Measurements from ENCODE around the gene FAM167B.

DNA sequence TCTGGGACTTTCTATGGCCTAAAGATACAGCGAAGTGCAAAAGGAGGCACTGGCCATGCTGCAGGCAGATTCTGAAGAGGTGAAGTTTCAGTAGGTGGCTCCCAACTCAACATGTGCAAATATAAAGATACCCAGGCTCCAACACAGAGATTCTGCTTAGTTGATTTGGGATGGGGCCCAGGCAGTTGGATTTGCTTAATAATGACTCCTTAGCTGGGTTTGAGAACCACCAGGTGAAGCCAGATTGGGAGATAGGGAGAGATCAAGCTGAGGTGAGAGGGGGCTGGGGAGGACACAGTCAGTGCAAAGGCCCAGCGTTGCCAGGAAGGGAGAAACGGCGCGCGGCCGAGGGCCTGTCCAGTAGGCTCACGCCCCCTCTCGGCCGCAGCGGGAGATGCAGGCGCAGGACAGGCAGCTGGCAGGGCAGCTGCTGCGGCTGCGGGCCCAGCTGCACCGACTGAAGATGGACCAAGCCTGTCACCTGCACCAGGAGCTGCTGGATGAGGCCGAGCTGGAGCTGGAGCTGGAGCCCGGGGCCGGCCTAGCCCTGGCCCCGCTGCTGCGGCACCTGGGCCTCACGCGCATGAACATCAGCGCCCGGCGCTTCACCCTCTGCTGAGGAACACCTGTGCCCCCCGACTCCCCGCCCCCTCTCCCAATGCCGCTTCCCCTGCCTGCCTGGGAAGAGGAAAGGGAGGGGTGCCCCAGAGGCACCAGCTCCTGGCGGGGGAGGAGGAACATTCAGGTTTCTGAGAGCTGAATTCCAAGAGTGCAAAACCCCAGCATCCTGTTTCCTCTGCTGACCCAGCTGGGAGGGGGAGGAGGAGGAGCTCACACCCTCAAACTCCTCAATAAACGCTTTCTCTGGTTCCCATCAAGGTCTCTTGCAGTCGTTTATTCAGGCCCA, 1.2 kb downstream of the FAM167B start:
- TF ChIP-seq, protein P1, sequence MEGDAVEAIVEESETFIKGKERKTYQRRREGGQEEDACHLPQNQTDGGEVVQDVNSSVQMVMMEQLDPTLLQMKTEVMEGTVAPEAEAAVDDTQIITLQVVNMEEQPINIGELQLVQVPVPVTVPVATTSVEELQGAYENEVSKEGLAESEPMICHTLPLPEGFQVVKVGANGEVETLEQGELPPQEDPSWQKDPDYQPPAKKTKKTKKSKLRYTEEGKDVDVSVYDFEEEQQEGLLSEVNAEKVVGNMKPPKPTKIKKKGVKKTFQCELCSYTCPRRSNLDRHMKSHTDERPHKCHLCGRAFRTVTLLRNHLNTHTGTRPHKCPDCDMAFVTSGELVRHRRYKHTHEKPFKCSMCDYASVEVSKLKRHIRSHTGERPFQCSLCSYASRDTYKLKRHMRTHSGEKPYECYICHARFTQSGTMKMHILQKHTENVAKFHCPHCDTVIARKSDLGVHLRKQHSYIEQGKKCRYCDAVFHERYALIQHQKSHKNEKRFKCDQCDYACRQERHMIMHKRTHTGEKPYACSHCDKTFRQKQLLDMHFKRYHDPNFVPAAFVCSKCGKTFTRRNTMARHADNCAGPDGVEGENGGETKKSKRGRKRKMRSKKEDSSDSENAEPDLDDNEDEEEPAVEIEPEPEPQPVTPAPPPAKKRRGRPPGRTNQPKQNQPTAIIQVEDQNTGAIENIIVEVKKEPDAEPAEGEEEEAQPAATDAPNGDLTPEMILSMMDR (IDR thresholded peaks at IDR 0.05): peak; percentile 78 to 91 (median 84)
- no peak for TF ChIP-seq POLR2A (IDR thresholded peaks at IDR 0.05)

Measured in body of pancreas (tissue), 4 donors.